HG02870 (cell line): Measurements from ENCODE around the gene SRSF4.

ENCODE experiments used
- ATAC-seq: cut with Tn5 transposase; IDR thresholded peaks from one replicate; pipeline ENCODE4 v1.9.1; 2021; ENCODE audit warnings: mild to moderate bottlenecking, moderate library complexity; ENCODE audit not compliant: unreplicated experiment

Gene SRSF4

GRCh38 chr1:29099286-29099685 is 82.4 kb downstream of the SRSF4 start:
- ATAC-seq, result no peak
